NCI-H2227 (cell line): ENCODE data around the gene WNT1.

ENCODE experiments used
- DNase-seq: peaks from one replicate; lab custom pipeline; 2025; ENCODE audit not compliant: unreplicated experiment; lab: John Stamatoyannopoulos, UW

Gene WNT1

GRCh38 chr12:48978291-48978740 lies at the start of gene WNT1:
Gene WNT1 (plus strand): TSS chr12:48978322. CDS start chr12:48978651, 329 bp downstream.
- DNase-seq, result no peak

GRCh38 chr12:48929551-48929950 lies 48.6 kb upstream of the WNT1 start:
- no peak for DNase-seq

- no peak for DNase-seq
Measured at GRCh38 chr12:48930475-48930874, 47.6 kb upstream of the WNT1 start.

DNA sequence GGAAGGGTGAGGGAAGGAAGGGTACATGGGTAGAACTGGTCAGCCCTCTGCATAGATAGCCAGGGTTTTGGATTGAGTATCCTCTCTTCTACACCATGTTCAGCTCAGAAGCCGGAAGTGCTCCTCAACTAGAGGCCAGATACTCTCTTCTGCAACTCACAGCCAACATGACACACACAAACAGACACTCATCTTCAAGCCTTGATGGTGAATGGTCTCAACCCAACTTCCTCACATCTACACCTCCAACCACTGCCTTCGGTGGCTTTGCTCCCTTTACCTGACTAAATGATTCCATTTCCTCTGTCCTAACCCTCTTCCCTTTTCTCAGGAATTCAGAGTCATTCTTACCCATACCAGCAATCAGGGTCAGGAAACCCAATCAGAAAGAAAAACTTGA lies 45.2 kb upstream of the WNT1 start:
- no peak for DNase-seq

DNA sequence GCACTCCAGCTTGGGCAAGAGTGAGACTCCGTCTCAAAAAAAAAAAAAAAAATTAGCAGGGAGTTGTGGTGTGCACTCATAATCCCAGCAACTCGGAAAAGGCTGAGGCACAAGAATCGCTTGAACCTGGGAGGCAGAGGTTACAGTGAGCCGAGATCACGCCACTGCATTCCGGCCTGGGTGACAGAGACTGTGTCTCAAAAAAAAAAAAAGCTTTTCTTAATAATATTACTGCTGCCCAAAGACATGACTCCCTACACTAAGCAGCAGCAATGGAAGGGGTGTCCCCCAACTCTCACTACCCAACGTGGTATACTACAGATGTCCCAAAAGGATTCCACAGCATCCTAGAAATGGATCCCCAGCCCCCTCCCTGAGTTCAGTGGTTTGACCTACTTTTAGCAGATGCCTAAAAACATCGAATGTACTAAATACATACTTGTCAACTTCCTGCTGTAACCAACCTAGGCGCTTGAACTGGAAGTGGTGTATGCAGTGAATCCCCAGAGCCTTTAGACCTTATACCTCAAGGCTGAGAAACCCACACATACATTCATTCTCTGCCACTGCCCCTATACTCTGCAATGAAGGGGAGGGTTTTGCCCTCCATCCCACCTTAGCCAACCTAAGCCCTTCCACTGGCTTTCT lies 44.3 kb upstream of the WNT1 start:
- no peak for DNase-seq

DNA sequence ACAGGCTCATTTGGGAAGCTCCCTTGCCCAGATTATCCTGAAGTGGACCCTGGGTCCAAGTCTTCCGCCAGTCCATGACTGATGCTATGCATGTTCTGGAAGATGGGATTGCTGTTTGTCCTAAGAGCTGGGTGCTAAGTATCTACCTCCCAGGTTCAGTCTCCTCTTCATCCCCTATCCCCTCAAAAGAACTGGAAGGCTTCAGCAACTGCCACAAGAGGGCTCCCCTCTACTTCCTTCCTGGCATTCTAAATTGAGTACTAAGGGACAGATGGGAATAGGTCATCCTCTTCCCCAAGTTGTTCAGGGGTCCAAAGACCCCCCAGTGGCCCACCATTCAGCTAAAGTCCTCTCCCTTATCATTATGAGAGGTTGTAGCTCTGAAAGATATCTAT lies 43.8 kb upstream of the WNT1 start:
- DNase-seq, result no peak

- peak; percentile 67 for DNase-seq
Measured at GRCh38 chr12:48936379-48936979, 41.6 kb upstream of the WNT1 start.

- DNase-seq, result no peak
Measured at GRCh38 chr12:48937170-48937569, 41.0 kb upstream of the WNT1 start.

- no peak for DNase-seq
Measured at GRCh38 chr12:48938805-48939204, 39.3 kb upstream of the WNT1 start.

DNA sequence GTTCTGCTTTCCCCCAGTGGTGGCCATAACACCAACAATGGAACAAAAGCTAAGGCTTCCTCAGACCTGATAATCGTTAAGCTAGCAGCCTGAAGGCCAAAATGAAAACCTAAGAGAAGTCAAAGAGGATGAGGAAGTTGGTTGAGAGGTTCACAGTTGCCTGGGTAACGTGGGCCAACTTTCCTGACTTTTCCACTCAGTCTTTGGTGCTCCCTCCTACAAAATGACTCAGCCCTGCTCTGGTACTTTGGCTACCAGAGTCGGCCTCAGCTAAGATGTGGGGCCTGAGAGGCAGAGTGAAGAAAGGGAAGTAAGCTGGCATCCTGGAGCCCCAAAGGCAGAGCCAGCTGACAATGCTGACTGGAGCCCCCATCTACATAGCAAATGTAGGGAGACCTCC lies 37.9 kb upstream of the WNT1 start:
- no peak for DNase-seq

GRCh38 chr12:48943221-48943620 lies 34.9 kb upstream of the WNT1 start:
- no peak for DNase-seq

DNA sequence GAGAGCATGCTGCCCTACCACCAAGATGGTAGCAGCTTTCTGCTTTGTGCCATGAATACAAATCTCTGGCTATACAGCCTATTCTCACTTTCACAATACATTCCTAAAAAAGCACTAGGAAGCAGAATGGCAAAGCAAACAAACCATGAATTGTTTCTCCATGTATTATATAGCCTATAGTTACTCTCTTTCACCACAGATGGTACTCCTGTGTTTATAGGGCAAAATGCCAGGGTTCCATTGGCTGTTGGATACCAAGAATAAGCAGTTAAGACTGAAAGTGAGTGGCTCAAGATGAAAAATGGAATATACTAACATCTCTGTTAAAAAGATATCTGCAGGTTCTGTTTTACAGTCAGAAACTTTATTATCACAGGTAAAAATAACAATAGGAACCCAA lies 31.9 kb upstream of the WNT1 start:
- DNase-seq, result no peak

- no peak for DNase-seq
Measured at GRCh38 chr12:48946943-48947342, 31.2 kb upstream of the WNT1 start.

DNA sequence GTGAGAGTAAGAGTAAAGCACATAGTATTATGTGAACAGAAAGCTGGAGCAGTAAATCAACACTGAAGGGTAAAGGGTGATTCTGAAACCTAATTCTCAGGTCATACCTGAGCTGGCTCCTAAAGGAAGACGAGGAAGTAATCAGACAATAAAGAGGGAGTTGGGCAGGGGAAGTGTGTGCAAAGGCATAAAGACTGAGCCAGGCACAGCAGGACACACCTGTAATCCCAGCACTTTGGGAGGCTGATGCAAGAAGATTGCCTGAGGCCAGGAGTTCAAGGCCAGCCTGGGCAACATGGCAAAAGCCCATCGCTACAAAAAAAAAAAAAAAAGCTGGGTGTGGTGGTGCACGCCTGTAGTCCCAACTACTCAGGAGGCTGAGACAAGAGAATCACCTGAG lies 30.4 kb upstream of the WNT1 start:
- no peak for DNase-seq

- no peak for DNase-seq
Measured at GRCh38 chr12:48952691-48953090, 25.4 kb upstream of the WNT1 start.

DNA sequence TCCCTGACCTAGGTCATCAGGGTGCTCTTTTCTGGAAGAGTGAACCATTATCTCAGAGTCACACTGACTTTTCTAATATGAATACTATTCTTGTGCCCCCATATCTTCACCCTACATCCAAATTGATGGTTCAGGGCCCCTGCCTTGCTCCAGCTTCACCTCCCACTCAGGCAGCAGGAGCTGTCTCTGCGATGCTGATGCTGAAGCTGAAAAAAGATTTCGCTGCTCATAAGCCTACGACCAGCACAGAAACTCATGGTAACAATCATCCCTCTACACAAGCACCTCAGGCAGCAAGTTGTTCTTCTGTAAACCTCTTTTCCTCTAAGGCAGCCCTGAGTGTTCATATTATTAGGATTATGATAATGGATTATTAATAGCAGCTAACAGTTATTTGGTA lies 24.1 kb upstream of the WNT1 start:
- DNase-seq, result no peak

GRCh38 chr12:48954841-48955501 lies 23.2 kb upstream of the WNT1 start:
- DNase-seq, result no peak

GRCh38 chr12:48956279-48957140 lies 21.6 kb upstream of the WNT1 start:
- peak; percentile 92 for DNase-seq

- peak; percentile 96 for DNase-seq
Measured at GRCh38 chr12:48957141-48958048, 20.7 kb upstream of the WNT1 start, which contains the start of gene ARF3. Gene ARF3 (minus strand): TSS chr12:48957487. CDS start chr12:48941095, 16,392 bp downstream.

GRCh38 chr12:48958049-48958388 lies 20.1 kb upstream of the WNT1 start:
- DNase-seq, result no peak
